Spleen (tissue), 7 donors: ENCODE measurements around the gene RAD51B.

Experiments
- CTCF ChIP-seq, 11 experiments: fragments of 200-600 bp in 7 of 11; fragments of 450-650 bp in 4 of 11; sonication (generic) in 4 of 11; IDR thresholded peaks in 8 of 11; conservative IDR thresholded peaks in 3 of 11; 1 replicate in 7 of 11; 2 replicates in 4 of 11; pipeline versions ENCODE4 v1.4.0 to v1.8.0; 2016 to 2021; ENCODE audit warnings: antibody characterized with exemption in 11 of 11, inconsistent platforms in 4 of 11, mild to moderate bottlenecking in 1 of 11
- POLR2A ChIP-seq, 3 donors: fragments of 450-650 bp; IDR thresholded peaks; one replicate each; pipeline ENCODE4 v1.5.1; 2017; ENCODE audit warnings: antibody characterized with exemption in 3 of 3, mild to moderate bottlenecking in 1 of 3
- POLR2AphosphoS5 ChIP-seq, 3 donors: sonication (generic); formaldehyde crosslinking; IDR thresholded peaks; one replicate each; pipeline ENCODE4 v1.5.1; 2017; ENCODE audit warnings: antibody characterized with exemption in 3 of 3
- donor health status: DM: no; HTN: no; CAD: no; lungs with moderate emphysema.
- donor health status: DM: no; HTN: no; CAD: no.
- donor health status: DM: no; HTN: no; CAD: no.

- TF ChIP-seq CTCF (IDR thresholded peaks at IDR 0.05 in 8 of 11, conservative IDR thresholded peaks at IDR 0.05 in 3 of 11), result no peak
- TF ChIP-seq POLR2A (IDR thresholded peaks at IDR 0.05), result no peak
- TF ChIP-seq POLR2AphosphoS5 (IDR thresholded peaks at IDR 0.05), result no peak
Measured at GRCh38 chr14:68538639-68539038, 719.1 kb downstream of the RAD51B start.
